Body of pancreas (tissue), 4 donors: ENCODE results near the gene ADGRD1.

Source experiments
- CTCF ChIP-seq, 7 experiments: fragments of 450-650 bp in 4 of 7; fragments of 200-600 bp in 3 of 7; sonication (generic) in 3 of 7; IDR thresholded peaks; one replicate each; pipeline ENCODE4 v1.5.1; 2016 to 2019; ENCODE audit warnings: antibody characterized with exemption in 7 of 7
- POLR2A ChIP-seq, 3 donors: fragments of 450-650 bp; IDR thresholded peaks; one replicate each; pipeline ENCODE4 v1.6.1; 2016; ENCODE audit warnings: antibody characterized with exemption in 3 of 3, mild to moderate bottlenecking in 2 of 3

- TF ChIP-seq CTCF (IDR thresholded peaks at IDR 0.05) (no peak), POLR2A (IDR thresholded peaks at IDR 0.05) (no peak)
Measured at GRCh38 chr12:130960787-130961186, 7.1 kb downstream of the ADGRD1 start.
